Vagina (tissue), 2 donors: Measurements from ENCODE around the gene HOXD12.

Experiments
- CTCF ChIP-seq, 3 experiments: fragments of 450-650 bp in 2 of 3; fragments of 200-600 bp in 1 of 3; sonication (generic) in 1 of 3; IDR thresholded peaks; one replicate each; pipeline ENCODE4 v1.5.1; 2017 to 2019; ENCODE audit warnings: antibody characterized with exemption in 3 of 3, mild to moderate bottlenecking in 2 of 3, moderate library complexity in 2 of 3
- POLR2A ChIP-seq, 2 donors: fragments of 450-650 bp; IDR thresholded peaks; one replicate each; pipeline ENCODE4 v1.6.1; 2017; ENCODE audit warnings: antibody characterized with exemption in 2 of 2, mild to moderate bottlenecking in 2 of 2, moderate library complexity in 2 of 2

- no peak for TF ChIP-seq CTCF (IDR thresholded peaks at IDR 0.05)
- TF ChIP-seq POLR2A (IDR thresholded peaks at IDR 0.05), result no peak
These were observed 27.3 kb upstream of the HOXD12 start for GRCh38 chr2:176072292-176072669.
